Measurements from ENCODE around the gene ZNF142. TPM values are rescaled to one million over a fixed set of nuclear protein-coding genes. Genes with fewer than 3 reads are reported as not detected.

ZNF142 gene
- total and polyA plus RNA-seq, 2 of the 8 experiments (the other 6 are each of a cell fraction or from before 2014, with no cell fraction given), result 9.4 to 32.5 TPM

DNA sequence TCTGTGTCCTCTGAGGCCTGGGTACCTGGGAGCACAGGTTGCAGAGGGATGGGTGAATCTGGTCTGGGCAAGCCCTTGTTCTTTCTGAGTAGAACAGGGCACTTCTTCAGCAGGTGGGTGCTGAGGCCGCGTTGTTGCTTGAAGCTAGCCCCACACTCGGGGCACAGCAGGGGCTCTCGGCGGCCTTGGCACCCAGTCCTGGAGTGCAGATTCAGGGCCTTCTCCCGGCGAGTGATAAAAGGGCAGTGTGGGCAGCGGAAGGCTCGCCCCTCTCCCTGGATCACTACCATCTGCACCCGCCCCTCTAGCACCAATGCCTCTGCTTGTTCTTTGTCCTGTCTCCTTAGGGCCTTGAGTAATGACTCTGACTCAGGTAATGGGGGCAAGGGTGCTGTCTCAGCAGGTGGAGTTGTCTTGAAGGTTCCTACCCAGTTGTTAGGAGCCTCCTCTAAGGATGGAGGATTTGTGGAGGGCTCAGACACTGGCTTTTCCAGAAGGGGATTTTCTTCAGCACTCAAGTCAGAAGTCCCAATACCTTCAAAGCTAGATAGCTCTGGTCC lies 15.6 kb downstream of the ZNF142 start:
- no peaks in the 10 kb centered on the region for H3K27me3 ChIP-seq (replicated peaks in 1 of 4; ENCODE audit: control insufficient read depth in 3 of 4, extremely low read depth in 1 of 4, insufficient read depth in 3 of 4, low read length in 3 of 4)
- FAIRE-seq (no peak), DNase-seq (ENCODE audit: low read depth in 1 of 2, low spot score in 2 of 2) (no peak)
- no peak overlapping the region for H3K14ac ChIP-seq (ENCODE audit: insufficient read length)
- H3K4ac ChIP-seq (replicated peaks; ENCODE audit: insufficient read length, low read depth, low read length), result no peak overlapping the region
- H3K18ac ChIP-seq (ENCODE audit: extremely low read depth, low read length), result no peak overlapping the region
- no peaks in the 10 kb centered on the region for H3K9me3 ChIP-seq (ENCODE audit: insufficient read depth in 2 of 2, low read depth in 1 of 2, low read length in 1 of 2)
- ChIA-PET POLR2A (ENCODE audit: partially characterized antibody) (interaction anchor here (0.8 to 3.5 kb wide), 4 partner anchors 8 to 65 kb away, joined by 3 to 13 read pairs (median 8); partner anchors contain the start of genes BCS1L and ZNF142), CTCF (ENCODE audit: partially characterized antibody) (interaction anchor here (1.2 to 1.7 kb wide), 3 partner anchors 14 to 67 kb away, joined by 4 to 5 read pairs (median 4); no protein-coding TSS in a partner anchor)
- H2BK12ac ChIP-seq (ENCODE audit: low read depth, low read length), result no peak overlapping the region
- H2AK5ac ChIP-seq (ENCODE audit: low read depth, low read length), result no peak overlapping the region
- no peak overlapping the region for H4K91ac ChIP-seq (replicated peaks; ENCODE audit: insufficient read length, low read length)
- H3K23me2 ChIP-seq (ENCODE audit: low read depth, low read length), result no peaks in the 10 kb centered on the region
- H3K9ac ChIP-seq (replicated peaks in 1 of 4; ENCODE audit: extremely low read depth in 1 of 4, low read depth in 3 of 4, low read length in 3 of 4), result no peak overlapping the region
- no peak overlapping the region for H3K23ac ChIP-seq (ENCODE audit: insufficient read length)
- peaks cover 2 to 10% of the 10 kb centered on the region in 2 experiments for H4K20me1 ChIP-seq (replicated peaks in 1 of 2; ENCODE audit: control insufficient read depth in 1 of 2, insufficient read depth in 2 of 2, low read length in 2 of 2)
- H3K36me3 ChIP-seq (ENCODE audit: control insufficient read depth in 2 of 4, insufficient read depth in 4 of 4, low read length in 3 of 4), result peaks cover 43 to 80% (median 68%) of the 10 kb centered on the region in 4 experiments
- no peak overlapping the region for H4K8ac ChIP-seq (ENCODE audit: extremely low read depth, insufficient read depth, low read length)
- no peak overlapping the region for H2BK5ac ChIP-seq (ENCODE audit: low read depth, low read length)
- no peaks in the 10 kb centered on the region; a peak in 1 of 4 replicates for H3K79me2 ChIP-seq (ENCODE audit: control insufficient read depth in 1 of 2, insufficient read depth in 2 of 2, low read length in 2 of 2)
- no peak overlapping the region for H3K4me3 ChIP-seq (ENCODE audit: extremely low read depth in 1 of 4, insufficient read depth in 2 of 4, low read depth in 3 of 4, low read length in 4 of 4)
- H3K4me2 ChIP-seq (ENCODE audit: insufficient read depth in 1 of 2, low read depth in 2 of 2, low read length in 2 of 2), result no peak overlapping the region
- no peak overlapping the region for H2AFZ ChIP-seq (ENCODE audit: low read length)
- no peak overlapping the region for H4K5ac ChIP-seq (ENCODE audit: insufficient read length, low read depth, low read length)
- 94% methylated on average over 10 of the region's 10 CpGs; no CpG with 5 or more reads in 1 of the 2 experiments for WGBS, 2 experiments (ENCODE audit: extremely low coverage in 1 of 2, insufficient coverage in 1 of 2, insufficient read length in 1 of 2, insufficient replicate concordance in 2 of 2, low coverage in 1 of 2, low lambda C conversion rate in 2 of 2, missing lambda C conversion rate in 1 of 2)
- H3K56ac ChIP-seq (replicated peaks; ENCODE audit: insufficient read length, low read depth, low read length), result no peak overlapping the region
- H3K79me1 ChIP-seq (ENCODE audit: low read depth, low read length), result no peaks in the 10 kb centered on the region
- H2BK20ac ChIP-seq (ENCODE audit: low read length), result no peak overlapping the region
- no peaks in the 10 kb centered on the region for H3K4me1 ChIP-seq (replicated peaks in 1 of 4; ENCODE audit: control insufficient read depth in 3 of 4, insufficient read depth in 4 of 4, low read length in 3 of 4)
- H2BK120ac ChIP-seq (replicated peaks; ENCODE audit: low read depth, low read length), result no peak overlapping the region
- no peak overlapping the region for H3K27ac ChIP-seq (ENCODE audit: low read depth, low read length)
- H2BK15ac ChIP-seq (ENCODE audit: low read length), result no peak overlapping the region
- TF ChIP-seq, protein P1, sequence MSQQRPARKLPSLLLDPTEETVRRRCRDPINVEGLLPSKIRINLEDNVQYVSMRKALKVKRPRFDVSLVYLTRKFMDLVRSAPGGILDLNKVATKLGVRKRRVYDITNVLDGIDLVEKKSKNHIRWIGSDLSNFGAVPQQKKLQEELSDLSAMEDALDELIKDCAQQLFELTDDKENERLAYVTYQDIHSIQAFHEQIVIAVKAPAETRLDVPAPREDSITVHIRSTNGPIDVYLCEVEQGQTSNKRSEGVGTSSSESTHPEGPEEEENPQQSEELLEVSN (IDR thresholded peaks at IDR 0.05), result no peak
- TF ChIP-seq POLR2AphosphoS5 (IDR thresholded peaks at IDR 0.05; ENCODE audit: low read depth, low read length), result no peak
- TF ChIP-seq KDM1A (IDR thresholded peaks at IDR 0.05; ENCODE audit: borderline replicate concordance, low read length), result no peak
- no peak for TF ChIP-seq TAF1 (IDR thresholded peaks at IDR 0.05; ENCODE audit: low read depth, low read length)
- TF ChIP-seq KDM5A (IDR thresholded peaks at IDR 0.05; ENCODE audit: low read length), result no peak
- no peak for TF ChIP-seq KDM4A (IDR thresholded peaks at IDR 0.05; ENCODE audit: low read depth, low read length, severe bottlenecking)
- TF ChIP-seq HDAC6 (IDR thresholded peaks at IDR 0.05; ENCODE audit: low read depth, low read length), result no peak
- TF ChIP-seq, protein P2, sequence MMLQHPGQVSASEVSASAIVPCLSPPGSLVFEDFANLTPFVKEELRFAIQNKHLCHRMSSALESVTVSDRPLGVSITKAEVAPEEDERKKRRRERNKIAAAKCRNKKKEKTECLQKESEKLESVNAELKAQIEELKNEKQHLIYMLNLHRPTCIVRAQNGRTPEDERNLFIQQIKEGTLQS (IDR thresholded peaks at IDR 0.05; ENCODE audit: insufficient read depth, low read depth, low read length), result no peak
- no peak for TF ChIP-seq YY1 (IDR thresholded peaks at IDR 0.05; ENCODE audit: low read depth, low read length)
- no peak for TF ChIP-seq SIN3A (conservative IDR thresholded peaks at IDR 0.05 in 1 of 2, IDR thresholded peaks at IDR 0.05 in 1 of 2; ENCODE audit: low read depth in 1 of 2, low read length in 2 of 2)
- TF ChIP-seq HDAC2 (IDR thresholded peaks at IDR 0.05; ENCODE audit: borderline replicate concordance in 1 of 2, low read depth in 2 of 2, low read length in 2 of 2), result no peak
- no peak for TF ChIP-seq RFX5 (IDR thresholded peaks at IDR 0.05; ENCODE audit: borderline replicate concordance, low read depth, low read length)

All from H1 (cell line).